K562 (cell line): ENCODE results near the gene MYH7B. TPM values are rescaled to one million over a fixed set of nuclear protein-coding genes. Genes with fewer than 3 reads are reported as not detected.

Experiments
- ATAC-seq: fragments of 200-7000 bp; cut with Tn5 transposase; 3 replicates; pipeline ENCODE4 v1.9.1; 2020; ENCODE audit warnings: moderate library complexity
- BruUV-seq: library from RNA; stranded (reverse); fragments of 400-500 nt; replicated peaks from 2 replicates; lab custom pipeline; 2021; lab: Mats Ljungman, UMichigan
- CTCF ChIA-PET: fragments of 300-600 bp; formaldehyde crosslinking; extraction: SDS; loops from one replicate; lab custom pipeline; 2021; ENCODE audit warnings: low intra/inter-chr PET ratio; lab: Yijun Ruan, JAX
- POLR2A ChIA-PET: fragments of 300-600, 350-650 bp; sonication (Branson Sonifier 250); formaldehyde crosslinking; extraction: SDS; loops from one replicate; lab custom pipeline; 2021; ENCODE audit warnings: antibody characterized with exemption, inconsistent platforms; lab: Yijun Ruan, JAX
- DNase-seq, 4 experiments: peaks; one replicate each; pipeline versions ENCODE4 v3.0.0 to v3.0.0-alpha.2; 2011 to 2018; ENCODE audit warnings: low spot score in 3 of 4, mixed read lengths in 3 of 4; ENCODE audit errors: extremely low read depth in 1 of 4
- FAIRE-seq: peaks from 2 replicates; lab custom pipeline; 2011; peaks lifted over from hg19 to GRCh38; lab: Jason Lieb, UNC
- H2AFZ ChIP-seq: 2 replicates; pipeline ENCODE4 v1.6.0; 2011; ENCODE audit warnings: low read depth, low read length, control low read depth, inconsistent platforms
- H3K27ac ChIP-seq: fragments of 200-600 bp; 3 replicates; pipeline ENCODE4 v1.8.0; 2011; ENCODE audit warnings: low read depth, mild to moderate bottlenecking, control low read depth, inconsistent platforms, low read length, moderate library complexity, mixed read lengths; ENCODE audit errors: extremely low read depth
- H3K27me3 ChIP-seq, 2 experiments: fragments of 300-600 bp in 1 of 2; 2 replicates in 1 of 2; 3 replicates in 1 of 2; pipeline versions ENCODE4 v1.6.0 to v1.8.0; 2011; ENCODE audit warnings: inconsistent platforms in 2 of 2, low read length in 2 of 2, mild to moderate bottlenecking in 1 of 2, mixed read lengths in 1 of 2, moderate library complexity in 1 of 2; ENCODE audit not compliant: control insufficient read depth in 2 of 2, insufficient read depth in 2 of 2
- H3K36me3 ChIP-seq: fragments of 300-600 bp; 3 replicates; pipeline ENCODE4 v1.8.0; 2011; ENCODE audit warnings: mild to moderate bottlenecking, low read length, inconsistent platforms; ENCODE audit not compliant: control insufficient read depth, insufficient read depth
- H3K4me1 ChIP-seq, 2 experiments: fragments of 200-600 bp in 1 of 2; replicated peaks in 1 of 2; 2 replicates in 1 of 2; 3 replicates in 1 of 2; pipeline versions ENCODE4 v1.5.1 to v1.8.0; 2011; ENCODE audit warnings: inconsistent platforms in 2 of 2, low read length in 2 of 2, mild to moderate bottlenecking in 1 of 2, mixed read lengths in 1 of 2, moderate library complexity in 1 of 2; ENCODE audit not compliant: control insufficient read depth in 2 of 2, insufficient read depth in 2 of 2
- H3K4me2 ChIP-seq: 2 replicates; pipeline ENCODE4 v1.6.1; 2011; ENCODE audit warnings: low read length, control low read depth, inconsistent platforms, mixed read lengths; ENCODE audit not compliant: insufficient read depth
- H3K4me3 ChIP-seq: fragments of 200-600 bp; sonication (generic), shearing (Covaris generic); 2 replicates; pipeline ENCODE4 v1.5.1; 2016; ENCODE audit warnings: control low read depth, inconsistent platforms
- H3K79me2 ChIP-seq: fragments of 200-600 bp; 3 replicates; pipeline ENCODE4 v1.8.0; 2011; ENCODE audit warnings: low read length, inconsistent platforms; ENCODE audit not compliant: control insufficient read depth, insufficient read depth
- H3K9ac ChIP-seq, 2 experiments: 2 replicates each; pipeline versions ENCODE4 v1.6.0 to v1.6.1; 2011; ENCODE audit warnings: low read depth in 2 of 2, low read length in 2 of 2, control low read depth in 1 of 2, inconsistent platforms in 1 of 2, mild to moderate bottlenecking in 1 of 2, mixed read lengths in 1 of 2; ENCODE audit not compliant: insufficient read depth in 1 of 2
- H3K9me1 ChIP-seq: one replicate; pipeline ENCODE4 v1.6.0; 2011; ENCODE audit warnings: inconsistent platforms, mild to moderate bottlenecking, low read length, moderate library complexity; ENCODE audit not compliant: control insufficient read depth, insufficient read depth
- H3K9me3 ChIP-seq: replicated peaks from 2 replicates; pipeline ENCODE4 v1.5.1; 2011; ENCODE audit warnings: low read depth, low read length, inconsistent platforms; ENCODE audit not compliant: control insufficient read depth, insufficient read depth
- H4K20me1 ChIP-seq: replicated peaks from 2 replicates; pipeline ENCODE4 v1.6.1; 2011; ENCODE audit warnings: low read length, inconsistent platforms, mixed read lengths; ENCODE audit not compliant: control insufficient read depth, insufficient read depth
- ARID1B ChIP-seq: fragments of 450-650 bp; IDR thresholded peaks from 2 replicates; pipeline ENCODE4 v1.6.1; 2016; ENCODE audit warnings: antibody characterized with exemption, mild to moderate bottlenecking, inconsistent platforms
- CBX2 ChIP-seq: fragments of 200-600 bp; sonication (generic); IDR thresholded peaks from one replicate; pipeline ENCODE4 v1.6.1; 2012; ENCODE audit warnings: mild to moderate bottlenecking, low read length, inconsistent platforms; ENCODE audit not compliant: insufficient read depth, poor library complexity, severe bottlenecking
- CGGBP1 ChIP-seq: fragments of 250-450 bp; sonication (Bioruptor Pico); IDR thresholded peaks from 2 replicates; pipeline ENCODE4 v1.9.0; 2021; ENCODE audit warnings: mild to moderate bottlenecking
- CSDE1 ChIP-seq, 2 experiments: fragments of 450-650 bp; IDR thresholded peaks; 2 replicates each; pipeline ENCODE4 v1.6.1; 2016; ENCODE audit warnings: mild to moderate bottlenecking in 1 of 2
- DPF2 ChIP-seq: fragments of 450-650 bp; IDR thresholded peaks from 2 replicates; pipeline ENCODE4 v1.6.1; 2016
- ELK1 ChIP-seq: sonication (generic); formaldehyde crosslinking; IDR thresholded peaks from 2 replicates; pipeline ENCODE4 v1.8.1; 2022; ENCODE audit warnings: missing genetic modification reagents
- EP300 ChIP-seq: IDR thresholded peaks from 2 replicates; pipeline ENCODE4 v1.6.1; 2012; ENCODE audit warnings: low read length, improper control_type of control experiment
- ETV6 ChIP-seq, 3 experiments: fragments of 150-350 bp in 1 of 3; sonication (generic) in 1 of 3; formaldehyde crosslinking in 1 of 3; IDR thresholded peaks; 2 replicates each; pipeline versions ENCODE4 v1.6.1 to v1.8.0; 2014 to 2022; ENCODE audit warnings: borderline replicate concordance in 2 of 3, low read depth in 2 of 3, antibody characterized with exemption in 1 of 3, low read length in 1 of 3, mild to moderate bottlenecking in 1 of 3, missing genetic modification reagents in 1 of 3
- FIP1L1 ChIP-seq: fragments of 200-400 bp; formaldehyde crosslinking; IDR thresholded peaks from 2 replicates; pipeline ENCODE4 v1.6.1; 2018; ENCODE audit warnings: mild to moderate bottlenecking, low read depth, low read length; ENCODE audit not compliant: poor library complexity, severe bottlenecking
- FUS ChIP-seq: fragments of 200-400 bp; formaldehyde crosslinking; optimal IDR thresholded peaks from 2 replicates; pipeline ENCODE3; 2017; ENCODE audit warnings: low read depth, low read length
- HDAC2 ChIP-seq: fragments of 450-650 bp; IDR thresholded peaks from 2 replicates; pipeline ENCODE4 v1.6.1; 2016; ENCODE audit warnings: mild to moderate bottlenecking
- MAFF ChIP-seq: IDR thresholded peaks from 2 replicates; pipeline ENCODE4 v1.6.1; 2012; ENCODE audit warnings: low read length, improper control_type of control experiment
- MAFK ChIP-seq: IDR thresholded peaks from 2 replicates; pipeline ENCODE4 v1.6.1; 2011; ENCODE audit warnings: low read length, improper control_type of control experiment
- MEIS2 ChIP-seq: fragments of 450-650 bp; IDR thresholded peaks from 2 replicates; pipeline ENCODE4 v1.6.1; 2014; ENCODE audit warnings: mild to moderate bottlenecking; ENCODE audit not compliant: partially characterized antibody
- POLR2G ChIP-seq: fragments of 200-400 bp; formaldehyde crosslinking; IDR thresholded peaks from 2 replicates; pipeline ENCODE4 v1.6.1; 2017; ENCODE audit warnings: low read depth, mild to moderate bottlenecking, antibody characterized with exemption, low read length, moderate library complexity
- RBFOX2 ChIP-seq: fragments of 200-400 bp; formaldehyde crosslinking; IDR thresholded peaks from 2 replicates; pipeline ENCODE4 v1.6.1; 2017; ENCODE audit warnings: low read depth, mild to moderate bottlenecking, low read length, moderate library complexity
- RCOR1 ChIP-seq, 2 experiments: IDR thresholded peaks; 2 replicates each; pipeline ENCODE4 v1.6.1; 2012; ENCODE audit warnings: low read depth in 2 of 2, low read length in 2 of 2, borderline replicate concordance in 1 of 2, improper control_type of control experiment in 1 of 2
- SMARCA4 ChIP-seq: fragments of 450-650 bp; IDR thresholded peaks from 2 replicates; pipeline ENCODE4 v1.6.1; 2016
- TFE3 ChIP-seq: fragments of 450-650 bp; formaldehyde crosslinking; IDR thresholded peaks from 2 replicates; pipeline ENCODE4 v1.4.0; 2020; ENCODE audit warnings: mild to moderate bottlenecking, mixed read lengths
- ZEB2 ChIP-seq: fragments of 450-650 bp; IDR thresholded peaks from 2 replicates; pipeline ENCODE4 v1.6.1; 2016
- ZNF316 ChIP-seq: fragments of 450-650 bp; IDR thresholded peaks from 2 replicates; pipeline ENCODE4 v1.6.1; 2016
- ZNF76 ChIP-seq: fragments of 250-450 bp; sonication (Bioruptor Pico); IDR thresholded peaks from 2 replicates; pipeline ENCODE4 v1.4.0; 2020; ENCODE audit warnings: mild to moderate bottlenecking, moderate library complexity, borderline replicate concordance
- WGBS: fragments of 100-300 bp; shearing (Covaris generic); methylation state at CpG from one replicate; pipeline ENCODE4 v1.1.6; 2016; ENCODE audit warnings: low coverage, mixed read lengths; ENCODE audit not compliant: insufficient coverage; ENCODE audit errors: missing lambda C conversion rate; 5-methylcytosine and 5-hydroxymethylcytosine counted together
- in situ Hi-C: fragments of 300-500 bp; cut with MboI; formaldehyde crosslinking; loops from 4 replicates; pipeline ENCODE4 v1.15.0; 2018; ENCODE audit warnings: inconsistent platforms, mixed read lengths
- intact Hi-C: fragments of 100-400 bp; cut with micrococcal nuclease; formaldehyde crosslinking; loops from 2 replicates; pipeline ENCODE4 v1.14.2; 2022
- polyA plus RNA-seq, 8 experiments: library from polyadenylated mRNA; depleted of rRNA in 4 of 8; stranded (reverse) in 5 of 8; unstranded in 3 of 8; fragments of >200 nt; fragmentation: Nextera tagmentation in 2 of 8; fragmentation: Illumina TruSeq in 1 of 8; extraction: Ambion mirVana in 2 of 8; extraction: Trizol in 1 of 8; gene quantifications; 2 replicates each; pipeline versions ENCODE4 v1.2.1 to v1.2.3, GENCODE V29; 2011 to 2014; ENCODE audit warnings: inconsistent platforms in 1 of 8, missing spikeins in 1 of 8
- total RNA-seq, 7 experiments: library from RNA; depleted of rRNA in 6 of 7; stranded (reverse); fragments of >200 nt in 6 of 7; fragmentation: Illumina TruSeq in 2 of 7; extraction: Trizol in 2 of 7; gene quantifications; 2 replicates each; pipeline versions ENCODE4 v1.2.1 to v1.2.3, GENCODE V29; 2011 to 2021; ENCODE audit warnings: low replicate concordance in 1 of 7

MYH7B gene
- total and polyA plus RNA-seq, 9 of the 15 experiments (the other 6 are each of a cell fraction or from before 2014, with no cell fraction given), result 0.07 to 0.34 (median 0.13) TPM; not detected in 3

GRCh38 chr20:34974246-34974645, 18.6 kb downstream of the MYH7B start:
- CTCF ChIA-PET, result no interaction called here
- no TSS peak for BruUV-seq
- peak; percentile 58 for ATAC-seq
- TF ChIP-seq SMARCA4 (peak; percentile 37; the same call in 1 of the 2 replicates), ELK1 (CRISPR knock-in tag) (no peak), FUS (no peak), CBX2 (no peak), POLR2G (no peak), MAFF (peak; percentile 18; the same call in 1 of the 2 replicates), ARID1B (peak; percentile 52; the same call in 1 of the 2 replicates), ZNF316 (peak; percentile 46; the same call in 1 of the 2 replicates), RBFOX2 (no peak), EP300 (0 out of 2 replicates have a peak, but pooled peaks have one; percentile 16), ZNF76 (CRISPR knock-in tag) (no peak), FIP1L1 (no peak), CSDE1 (IDR thresholded peaks at IDR 0.05) (no peak), CGGBP1 (CRISPR knock-in tag) (no peak), ETV6 (IDR thresholded peaks at IDR 0.05; ENCODE audit: borderline replicate concordance in 1 of 2, low read depth in 2 of 2, low read length in 1 of 2) (no peak), ETV6 (CRISPR knock-in tag; IDR thresholded peaks at IDR 0.05; ENCODE audit: borderline replicate concordance) (no peak), ZEB2 (0 out of 2 replicates have a peak, but pooled peaks have one; percentile 19), HDAC2 (no peak), MEIS2 (peak; percentile 45), RCOR1 (IDR thresholded peaks at IDR 0.05; ENCODE audit: borderline replicate concordance in 1 of 2, low read depth in 2 of 2, low read length in 2 of 2) (peak in 1 of 2 experiments; percentile 56; a peak in 1 of 4 replicates), MAFK (peak; percentile 32; the same call in 1 of the 2 replicates), TFE3 (CRISPR knock-in tag) (no peak), DPF2 (peak; percentile 51; the same call in 1 of the 2 replicates)

More at GRCh38 chr20:34974246-34974645, 18.6 kb downstream of the MYH7B start:
- no peak overlapping the region for H3K27ac ChIP-seq
- peaks cover 11 to 20% of the 10 kb centered on the region in 2 experiments; a peak in 4 of 5 replicates for H3K4me1 ChIP-seq
- H3K36me3 ChIP-seq, result no peaks in the 10 kb centered on the region
- 3% methylated on average over 4 of the region's 4 CpGs for WGBS
- H3K79me2 ChIP-seq, result no peaks in the 10 kb centered on the region
- POLR2A ChIA-PET, result interaction anchor here (1.1 to 1.6 kb wide), 2 partner anchors 12 to 18 kb away, joined by 4 to 5 read pairs; no protein-coding TSS in a partner anchor
- no peak overlapping the region for H3K9ac ChIP-seq
- H3K9me1 ChIP-seq, result peaks cover 3% of the 10 kb centered on the region
- H2AFZ ChIP-seq, result peak overlapping the region; percentile 56; the same call in 1 of the 2 replicates
- DNase-seq (peak in 2 of 4 experiments; percentile 40 to 42), FAIRE-seq (peak; percentile 73)
- intact Hi-C loops (no loop called here), in situ Hi-C loops (no loop called here)
- H3K4me3 ChIP-seq, result no peak overlapping the region
- no peaks in the 10 kb centered on the region for H4K20me1 ChIP-seq
- H3K9me3 ChIP-seq, result no peaks in the 10 kb centered on the region
- H3K27me3 ChIP-seq, result no peaks in the 10 kb centered on the region
- peak overlapping the region; percentile 26; the same call in 1 of the 2 replicates for H3K4me2 ChIP-seq
